ENCODE data around the gene FGF14. TPM values are rescaled to one million over a fixed set of nuclear protein-coding genes. Genes with fewer than 3 reads are reported as not detected.
A peak's percentile ranks its signal among the peaks of the same experiment; 100 is the strongest.

The FGF14 gene
- polyA plus RNA-seq, 1 of the 3 experiments (the other 2 are of a cell fraction), result 0.20 TPM

- TF ChIP-seq CTCF (IDR thresholded peaks at IDR 0.05) (peak; percentile 46), IRF3 (IDR thresholded peaks at IDR 0.05; ENCODE audit: low read depth, low read length) (no peak), RAD21 (IDR thresholded peaks at IDR 0.05; ENCODE audit: low read length) (peak; percentile 64), USF2 (IDR thresholded peaks at IDR 0.05; ENCODE audit: borderline replicate concordance, low read depth, low read length) (no peak), TEAD4 (IDR thresholded peaks at IDR 0.05; ENCODE audit: borderline replicate concordance, insufficient read depth) (no peak), MAX (IDR thresholded peaks at IDR 0.05; ENCODE audit: low read depth) (peak; percentile 91), RXRA (IDR thresholded peaks at IDR 0.05; ENCODE audit: borderline replicate concordance, low read depth) (0 out of 2 replicates have a peak, but pooled peaks have one; percentile 7), EP300 (IDR thresholded peaks at IDR 0.05; ENCODE audit: borderline replicate concordance in 1 of 2, low read depth in 1 of 2, low read length in 1 of 2) (peak; percentile 3 to 24; a peak in 1 of 4 replicates), SIN3A (IDR thresholded peaks at IDR 0.05; ENCODE audit: borderline replicate concordance, low read depth, low read length) (peak; percentile 93; the same call in 1 of the 2 replicates), CHD2 (IDR thresholded peaks at IDR 0.05; ENCODE audit: low read length, partially characterized antibody) (peak; percentile 67), FOSL2 (IDR thresholded peaks at IDR 0.05; ENCODE audit: borderline replicate concordance, low read depth) (no peak), GATA2 (CRISPR knock-in tag; IDR thresholded peaks at IDR 0.05) (0 out of 2 replicates have a peak, but pooled peaks have one; percentile 3), NRF1 (IDR thresholded peaks at IDR 0.05; ENCODE audit: low read depth, low read length) (no peak), YY1 (IDR thresholded peaks at IDR 0.05; ENCODE audit: low read depth) (peak; percentile 92), USF1 (IDR thresholded peaks at IDR 0.05; ENCODE audit: borderline replicate concordance, low read depth) (no peak), FOXM1 (IDR thresholded peaks at IDR 0.05; ENCODE audit: low read depth) (no peak), JUND (IDR thresholded peaks at IDR 0.05) (no peak)
Observed at GRCh38 chr13:102394158-102395053, 7.4 kb downstream of the FGF14 start (continued).

Data from SK-N-SH (cell line).